CD4-positive, alpha-beta T cell treated with Interferon gamma for 1 hour (primary cell): Measurements from ENCODE around the gene AMIGO3.

Source experiments
- DNase-seq: peaks from one replicate; pipeline ENCODE4 v3.0.0-alpha.2; 2020

AMIGO3 gene

GRCh38 chr3:49723628-49724551 lies 4.4 kb upstream of the AMIGO3 start, which contains the start of gene GMPPB:
Gene GMPPB, minus strand, starts transcription at chr3:49723951. Its CDS starts 225 bp downstream, at chr3:49723726.
- peak; percentile 93 for DNase-seq

GRCh38 chr3:49723296-49723627 lies 3.8 kb upstream of the AMIGO3 start:
- DNase-seq = peak; percentile 59

GRCh38 chr3:49722896-49723295 lies 3.4 kb upstream of the AMIGO3 start:
- DNase-seq = no peak

GRCh38 chr3:49721896-49722781 lies 2.7 kb upstream of the AMIGO3 start:
- DNase-seq = no peak

- DNase-seq = no peak
Measured at GRCh38 chr3:49721596-49721895, 2.1 kb upstream of the AMIGO3 start.

GRCh38 chr3:49720855-49721595 lies 1.5 kb upstream of the AMIGO3 start:
- DNase-seq = no peak

GRCh38 chr3:49718858-49719213 lies 648 bp downstream of the AMIGO3 start:
- DNase-seq = no peak

GRCh38 chr3:49717959-49718857 lies 1.3 kb downstream of the AMIGO3 start:
- DNase-seq = no peak

GRCh38 chr3:49717211-49717958 lies 2.1 kb downstream of the AMIGO3 start:
- DNase-seq = no peak

- DNase-seq = no peak
Measured at GRCh38 chr3:49716691-49717210, 2.7 kb downstream of the AMIGO3 start.

- no peak for DNase-seq
Measured at GRCh38 chr3:49716169-49716568, 3.3 kb downstream of the AMIGO3 start.

- no peak for DNase-seq
Measured at GRCh38 chr3:49715611-49716121, 3.8 kb downstream of the AMIGO3 start.

GRCh38 chr3:49714728-49715550 lies 4.5 kb downstream of the AMIGO3 start:
- DNase-seq = no peak

- no peak for DNase-seq
Measured at GRCh38 chr3:49713336-49714105, 6.0 kb downstream of the AMIGO3 start.

- DNase-seq = no peak
Measured at GRCh38 chr3:49712631-49713317, 6.7 kb downstream of the AMIGO3 start.

GRCh38 chr3:49712166-49712565 lies 7.3 kb downstream of the AMIGO3 start:
- no peak for DNase-seq

- DNase-seq = no peak
Measured at GRCh38 chr3:49711489-49711888, 8.0 kb downstream of the AMIGO3 start.

GRCh38 chr3:49709852-49710251 lies 9.6 kb downstream of the AMIGO3 start:
- no peak for DNase-seq

- DNase-seq = no peak
Measured at GRCh38 chr3:49707113-49707480, 12.4 kb downstream of the AMIGO3 start.
